Activated naive CD4-positive, alpha-beta T cell treated with anti-CD3 and anti-CD28 coated beads, Interleukin-2, amount 50 U/mL, for 72 hours (primary cell): ENCODE results near the gene DLGAP4. TPM values are rescaled to one million over a fixed set of nuclear protein-coding genes. Genes with fewer than 3 reads are reported as not detected.

Experiments used
- ATAC-seq, 2 donors: fragments of 150-1000 bp; cut with Tn5 transposase; 2 replicates each; pipeline ENCODE4 v1.10.0; 2021; ENCODE audit warnings: mild to moderate bottlenecking in 2 of 2, moderate library complexity in 2 of 2
- DNase-seq, 2 donors: peaks; one replicate each; pipeline ENCODE4 v3.0.0; 2021 to 2022; ENCODE audit warnings: low spot score in 2 of 2
- H3K27ac Mint-ChIP-seq, 2 donors: one replicate each; pipeline ENCODE4 v1.8.0; 2022; ENCODE audit warnings: mild to moderate bottlenecking in 2 of 2, mixed read lengths in 2 of 2
- H3K36me3 Mint-ChIP-seq, 2 donors: one replicate each; pipeline ENCODE4 v1.8.0; 2022; ENCODE audit warnings: mixed read lengths in 2 of 2
- H3K9me3 Mint-ChIP-seq, 2 donors: one replicate each; pipeline ENCODE4 v1.8.0; 2022; ENCODE audit warnings: mixed read lengths in 2 of 2
- total RNA-seq, 2 donors: library from RNA; stranded (reverse); gene quantifications; one replicate each; pipeline ENCODE4 v1.2.3, GENCODE V29; 2022

Gene DLGAP4
- total RNA-seq, 2 donors from 2014 or later: 29.7 to 40.2 TPM

GRCh38 chr20:36490191-36490590, 184.1 kb downstream of the DLGAP4 start:
- Mint-ChIP-seq H3K36me3 (no peaks in the 10 kb centered on the region), H3K9me3 (no peaks in the 10 kb centered on the region), H3K27ac (no peak overlapping the region)
- DNase-seq: no peak
- no peak for ATAC-seq

- DNase-seq (peak; percentile 41 to 63), ATAC-seq (peak; percentile 89 to 91)
- Mint-ChIP-seq H3K9me3 (no peaks in the 10 kb centered on the region), H3K36me3 (no peaks in the 10 kb centered on the region), H3K27ac (peak overlapping the region; percentile 65 to 85)
These were observed 185.9 kb downstream of the DLGAP4 start for GRCh38 chr20:36491901-36492617.

GRCh38 chr20:36493051-36493800, 187.1 kb downstream of the DLGAP4 start:
- H3K27ac Mint-ChIP-seq: peak overlapping the region in 1 of 2 donors; percentile 55
- DNase-seq: no peak

GRCh38 chr20:36493801-36494114, 187.6 kb downstream of the DLGAP4 start:
- H3K9me3 Mint-ChIP-seq: no peaks in the 10 kb centered on the region
- no peak for DNase-seq
- no peak for ATAC-seq
- no peaks in the 10 kb centered on the region for H3K36me3 Mint-ChIP-seq
- peak overlapping the region in 1 of 2 donors; percentile 55 for H3K27ac Mint-ChIP-seq

More at GRCh38 chr20:36493051-36493800, 187.1 kb downstream of the DLGAP4 start:
- no peaks in the 10 kb centered on the region for H3K36me3 Mint-ChIP-seq
- H3K9me3 Mint-ChIP-seq: no peaks in the 10 kb centered on the region
- ATAC-seq: peak in 1 of 2 donors; percentile 25

DNA sequence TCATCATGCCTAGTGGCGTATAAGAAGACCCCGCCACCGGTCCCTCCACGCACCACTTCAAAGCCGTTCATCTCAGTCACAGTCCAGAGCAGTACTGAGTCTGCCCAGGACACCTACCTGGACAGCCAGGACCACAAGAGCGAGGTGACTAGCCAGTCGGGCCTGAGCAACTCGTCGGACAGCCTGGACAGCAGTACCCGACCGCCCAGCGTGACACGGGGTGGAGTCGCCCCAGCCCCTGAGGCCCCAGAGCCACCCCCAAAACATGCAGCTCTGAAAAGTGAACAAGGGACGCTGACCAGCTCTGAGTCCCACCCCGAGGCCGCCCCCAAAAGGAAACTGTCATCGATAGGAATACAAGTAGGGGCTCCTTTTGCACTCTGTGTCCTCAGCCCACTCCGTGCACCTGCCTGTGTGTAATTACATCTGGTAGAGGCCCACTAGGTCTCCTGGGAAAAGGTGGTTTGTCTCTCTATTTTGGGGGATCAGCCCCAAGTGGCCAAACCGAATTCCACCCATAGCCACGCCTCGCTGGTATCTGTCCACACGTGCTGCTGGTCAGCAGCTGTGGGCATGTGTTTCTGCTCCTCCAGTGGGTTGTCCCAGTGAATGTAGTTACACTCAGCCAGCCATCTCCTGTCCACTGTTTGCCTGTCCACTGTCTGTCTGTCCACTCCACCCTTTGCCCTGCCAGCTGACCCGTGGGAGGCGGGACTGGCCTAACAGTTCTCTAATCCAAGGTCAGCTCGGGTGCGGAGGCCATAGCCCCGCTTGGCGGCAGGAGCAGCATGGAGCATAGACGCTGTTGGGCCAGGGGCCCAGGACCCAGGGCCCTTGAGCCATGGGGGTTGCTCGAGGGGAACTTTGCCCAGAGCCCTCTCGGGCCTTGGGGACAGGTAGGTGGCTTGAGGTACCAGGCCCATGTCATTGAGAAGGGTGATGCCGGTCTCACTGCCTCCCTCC, 190.8 kb downstream of the DLGAP4 start:
- H3K9me3 Mint-ChIP-seq: no peaks in the 10 kb centered on the region
- H3K36me3 Mint-ChIP-seq: peaks cover 0 to 5% of the 10 kb centered on the region in 2 donors
- DNase-seq: no peak
- no peak for ATAC-seq
- peak overlapping the region in 1 of 2 donors; percentile 50 for H3K27ac Mint-ChIP-seq

- Mint-ChIP-seq H3K9me3 (no peaks in the 10 kb centered on the region), H3K36me3 (peaks cover 0 to 5% of the 10 kb centered on the region in 2 donors), H3K27ac (peak overlapping the region in 1 of 2 donors; percentile 33)
- no peak for DNase-seq
- ATAC-seq: no peak
These were observed 191.7 kb downstream of the DLGAP4 start for GRCh38 chr20:36497856-36498255.

- Mint-ChIP-seq H3K36me3 (peaks cover 0 to 5% of the 10 kb centered on the region in 2 donors), H3K27ac (peak overlapping the region in 1 of 2 donors; percentile 18), H3K9me3 (no peaks in the 10 kb centered on the region)
- ATAC-seq: no peak
- no peak for DNase-seq
These were observed 192.4 kb downstream of the DLGAP4 start for GRCh38 chr20:36498386-36499179.

DNA sequence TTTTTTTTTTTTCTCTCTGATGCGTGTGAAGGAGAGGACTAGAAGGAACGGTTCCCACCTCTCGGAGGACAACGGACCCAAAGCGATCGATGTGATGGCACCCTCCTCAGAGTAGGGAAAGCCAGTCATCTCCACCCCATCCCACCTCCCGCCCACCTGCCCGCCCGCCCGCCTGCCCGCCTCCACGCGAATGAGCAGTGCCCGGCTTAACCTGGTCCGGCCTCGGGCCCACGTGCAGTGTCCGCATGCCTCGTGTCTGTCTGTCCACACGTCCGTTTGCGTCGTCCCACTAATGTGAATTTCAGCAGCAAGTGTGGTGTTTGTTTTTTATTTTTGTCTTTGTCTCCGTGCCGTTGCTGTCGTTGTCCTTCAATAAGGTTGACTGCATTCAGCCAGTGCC, 193.1 kb downstream of the DLGAP4 start:
- no peak for ATAC-seq
- H3K9me3 Mint-ChIP-seq: no peaks in the 10 kb centered on the region
- no peak overlapping the region for H3K27ac Mint-ChIP-seq
- H3K36me3 Mint-ChIP-seq: peaks cover 0 to 5% of the 10 kb centered on the region in 2 donors
- no peak for DNase-seq

GRCh38 chr20:36499723-36500501, 193.8 kb downstream of the DLGAP4 start:
- Mint-ChIP-seq H3K36me3 (peaks cover 0 to 5% of the 10 kb centered on the region in 2 donors), H3K27ac (no peak overlapping the region), H3K9me3 (no peaks in the 10 kb centered on the region)
- ATAC-seq (no peak), DNase-seq (no peak)

- peaks cover 0 to 5% of the 10 kb centered on the region in 2 donors for H3K36me3 Mint-ChIP-seq
- H3K9me3 Mint-ChIP-seq: no peaks in the 10 kb centered on the region
- DNase-seq (no peak), ATAC-seq (peak; percentile 73 to 79)
- H3K27ac Mint-ChIP-seq: peak overlapping the region in 1 of 2 donors; percentile 88
These were observed 195.3 kb downstream of the DLGAP4 start for GRCh38 chr20:36501367-36502006.

DNA sequence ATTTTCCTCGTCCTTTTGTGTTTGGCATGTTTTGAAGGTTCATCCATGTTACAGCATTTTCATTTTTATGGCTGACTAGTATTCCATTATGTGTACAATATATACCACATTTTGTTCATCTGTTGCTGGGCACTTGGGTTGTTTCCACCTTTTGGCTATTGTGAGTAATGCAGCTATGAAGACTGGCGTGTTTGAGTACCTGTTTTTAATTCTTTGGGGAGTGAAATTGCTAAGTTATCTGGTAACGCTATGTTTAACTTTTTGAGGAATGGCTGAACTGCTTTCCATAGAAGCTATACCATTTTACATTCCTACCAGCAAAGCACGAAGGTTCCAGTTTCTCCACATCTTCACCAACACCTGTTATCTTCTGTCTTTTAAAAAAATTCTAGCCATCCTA, 198.2 kb downstream of the DLGAP4 start:
- no peak for ATAC-seq
- no peak overlapping the region for H3K27ac Mint-ChIP-seq
- no peak for DNase-seq
- no peaks in the 10 kb centered on the region for H3K9me3 Mint-ChIP-seq
- peaks cover 0 to 5% of the 10 kb centered on the region in 2 donors for H3K36me3 Mint-ChIP-seq

DNA sequence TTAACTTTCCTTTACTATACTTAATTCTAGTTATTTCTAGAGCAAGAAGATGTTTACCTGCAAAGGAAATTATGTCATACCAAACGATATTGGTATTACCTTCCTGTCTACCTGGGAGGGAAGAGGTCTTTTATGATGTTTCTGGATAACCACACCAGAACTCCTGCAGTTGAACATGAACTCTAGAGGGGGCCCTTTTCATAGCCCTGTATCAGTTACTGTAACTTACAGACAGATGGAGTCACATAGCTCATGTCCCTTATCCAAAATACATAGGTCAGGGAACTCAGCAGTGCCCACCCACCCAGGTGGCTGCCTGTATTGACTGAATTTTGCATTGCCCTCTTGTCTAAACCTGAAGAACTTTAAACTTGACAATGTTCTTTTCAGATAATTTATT, 200.1 kb downstream of the DLGAP4 start:
- Mint-ChIP-seq H3K27ac (no peak overlapping the region), H3K9me3 (no peaks in the 10 kb centered on the region), H3K36me3 (no peaks in the 10 kb centered on the region)
- DNase-seq: no peak
- ATAC-seq: peak; percentile 50 to 57

GRCh38 chr20:36507746-36508145, 201.6 kb downstream of the DLGAP4 start:
- Mint-ChIP-seq H3K9me3 (no peaks in the 10 kb centered on the region), H3K36me3 (peaks cover 0 to 5% of the 10 kb centered on the region in 2 donors), H3K27ac (no peak overlapping the region)
- ATAC-seq: no peak
- DNase-seq: no peak

- Mint-ChIP-seq H3K9me3 (no peaks in the 10 kb centered on the region), H3K36me3 (no peaks in the 10 kb centered on the region), H3K27ac (peak overlapping the region in 1 of 2 donors; percentile 80)
- peak; percentile 37 to 95 for ATAC-seq
- DNase-seq: no peak
These were observed 213.0 kb downstream of the DLGAP4 start for GRCh38 chr20:36519012-36519719.
